ENCODE results near the gene GMNC.

DNA sequence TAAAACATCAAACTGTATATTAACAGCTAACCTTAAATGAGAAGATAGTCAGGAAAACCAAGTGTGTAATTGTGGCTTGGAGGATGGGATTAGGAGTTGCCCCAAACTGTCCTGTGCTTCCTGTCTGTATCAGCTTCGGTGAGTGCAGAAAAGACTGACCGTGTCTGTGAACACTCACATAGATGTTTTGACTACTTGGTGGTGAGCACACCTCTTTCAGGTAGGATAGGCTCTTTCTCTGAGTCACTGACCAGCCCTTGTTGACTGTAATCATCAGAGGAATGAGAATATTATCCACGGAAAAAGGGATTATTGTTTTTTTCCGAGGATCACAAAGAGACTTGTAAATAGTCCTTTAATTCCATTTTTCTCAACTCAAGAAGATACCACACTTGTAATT, 51.5 kb downstream of the GMNC start:
- TF ChIP-seq, protein P1, sequence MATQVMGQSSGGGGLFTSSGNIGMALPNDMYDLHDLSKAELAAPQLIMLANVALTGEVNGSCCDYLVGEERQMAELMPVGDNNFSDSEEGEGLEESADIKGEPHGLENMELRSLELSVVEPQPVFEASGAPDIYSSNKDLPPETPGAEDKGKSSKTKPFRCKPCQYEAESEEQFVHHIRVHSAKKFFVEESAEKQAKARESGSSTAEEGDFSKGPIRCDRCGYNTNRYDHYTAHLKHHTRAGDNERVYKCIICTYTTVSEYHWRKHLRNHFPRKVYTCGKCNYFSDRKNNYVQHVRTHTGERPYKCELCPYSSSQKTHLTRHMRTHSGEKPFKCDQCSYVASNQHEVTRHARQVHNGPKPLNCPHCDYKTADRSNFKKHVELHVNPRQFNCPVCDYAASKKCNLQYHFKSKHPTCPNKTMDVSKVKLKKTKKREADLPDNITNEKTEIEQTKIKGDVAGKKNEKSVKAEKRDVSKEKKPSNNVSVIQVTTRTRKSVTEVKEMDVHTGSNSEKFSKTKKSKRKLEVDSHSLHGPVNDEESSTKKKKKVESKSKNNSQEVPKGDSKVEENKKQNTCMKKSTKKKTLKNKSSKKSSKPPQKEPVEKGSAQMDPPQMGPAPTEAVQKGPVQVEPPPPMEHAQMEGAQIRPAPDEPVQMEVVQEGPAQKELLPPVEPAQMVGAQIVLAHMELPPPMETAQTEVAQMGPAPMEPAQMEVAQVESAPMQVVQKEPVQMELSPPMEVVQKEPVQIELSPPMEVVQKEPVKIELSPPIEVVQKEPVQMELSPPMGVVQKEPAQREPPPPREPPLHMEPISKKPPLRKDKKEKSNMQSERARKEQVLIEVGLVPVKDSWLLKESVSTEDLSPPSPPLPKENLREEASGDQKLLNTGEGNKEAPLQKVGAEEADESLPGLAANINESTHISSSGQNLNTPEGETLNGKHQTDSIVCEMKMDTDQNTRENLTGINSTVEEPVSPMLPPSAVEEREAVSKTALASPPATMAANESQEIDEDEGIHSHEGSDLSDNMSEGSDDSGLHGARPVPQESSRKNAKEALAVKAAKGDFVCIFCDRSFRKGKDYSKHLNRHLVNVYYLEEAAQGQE (IDR thresholded peaks at IDR 0.05; ENCODE audit: low read depth) = no peak
- TF ChIP-seq, protein P2, sequence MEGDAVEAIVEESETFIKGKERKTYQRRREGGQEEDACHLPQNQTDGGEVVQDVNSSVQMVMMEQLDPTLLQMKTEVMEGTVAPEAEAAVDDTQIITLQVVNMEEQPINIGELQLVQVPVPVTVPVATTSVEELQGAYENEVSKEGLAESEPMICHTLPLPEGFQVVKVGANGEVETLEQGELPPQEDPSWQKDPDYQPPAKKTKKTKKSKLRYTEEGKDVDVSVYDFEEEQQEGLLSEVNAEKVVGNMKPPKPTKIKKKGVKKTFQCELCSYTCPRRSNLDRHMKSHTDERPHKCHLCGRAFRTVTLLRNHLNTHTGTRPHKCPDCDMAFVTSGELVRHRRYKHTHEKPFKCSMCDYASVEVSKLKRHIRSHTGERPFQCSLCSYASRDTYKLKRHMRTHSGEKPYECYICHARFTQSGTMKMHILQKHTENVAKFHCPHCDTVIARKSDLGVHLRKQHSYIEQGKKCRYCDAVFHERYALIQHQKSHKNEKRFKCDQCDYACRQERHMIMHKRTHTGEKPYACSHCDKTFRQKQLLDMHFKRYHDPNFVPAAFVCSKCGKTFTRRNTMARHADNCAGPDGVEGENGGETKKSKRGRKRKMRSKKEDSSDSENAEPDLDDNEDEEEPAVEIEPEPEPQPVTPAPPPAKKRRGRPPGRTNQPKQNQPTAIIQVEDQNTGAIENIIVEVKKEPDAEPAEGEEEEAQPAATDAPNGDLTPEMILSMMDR (IDR thresholded peaks at IDR 0.05 in 2 of 3, conservative IDR thresholded peaks at IDR 0.05 in 1 of 3; ENCODE audit: borderline replicate concordance in 1 of 3, insufficient read depth in 1 of 3, low read depth in 2 of 3, low read length in 2 of 3) = no peak
- TF ChIP-seq SP1 (IDR thresholded peaks at IDR 0.05; ENCODE audit: low read depth) = no peak
- TF ChIP-seq JUND (IDR thresholded peaks at IDR 0.05) = no peak
- TF ChIP-seq SIN3A (IDR thresholded peaks at IDR 0.05; ENCODE audit: low read depth) = no peak
- TF ChIP-seq TCF7L2 (IDR thresholded peaks at IDR 0.05; ENCODE audit: borderline replicate concordance, extremely low read depth, insufficient read depth, insufficient read length) = no peak
- TF ChIP-seq YY1 (IDR thresholded peaks at IDR 0.05; ENCODE audit: extremely low read depth, insufficient replicate concordance, low read depth, low read length) = no peak
- TF ChIP-seq ZNF274 (IDR thresholded peaks at IDR 0.05; ENCODE audit: low read depth, low read length) = no peak
- TF ChIP-seq RAD21 (IDR thresholded peaks at IDR 0.05; ENCODE audit: low read depth) = no peak
- TF ChIP-seq MAX (IDR thresholded peaks at IDR 0.05) = no peak
- TF ChIP-seq POLR2AphosphoS5 (IDR thresholded peaks at IDR 0.05; ENCODE audit: low read depth, low read length) = no peak
- TF ChIP-seq SRF (IDR thresholded peaks at IDR 0.05; ENCODE audit: low read depth) = no peak

Measured in HCT116 (cell line).